ENCODE measurements around the gene ATE1. TPM values are rescaled to one million over a fixed set of nuclear protein-coding genes. Genes with fewer than 3 reads are reported as not detected.
A peak's percentile ranks its signal among the peaks of the same experiment; 100 is the strongest.

The ATE1 gene
- polyA plus RNA-seq, 1 donor: 23.4 TPM

DNA sequence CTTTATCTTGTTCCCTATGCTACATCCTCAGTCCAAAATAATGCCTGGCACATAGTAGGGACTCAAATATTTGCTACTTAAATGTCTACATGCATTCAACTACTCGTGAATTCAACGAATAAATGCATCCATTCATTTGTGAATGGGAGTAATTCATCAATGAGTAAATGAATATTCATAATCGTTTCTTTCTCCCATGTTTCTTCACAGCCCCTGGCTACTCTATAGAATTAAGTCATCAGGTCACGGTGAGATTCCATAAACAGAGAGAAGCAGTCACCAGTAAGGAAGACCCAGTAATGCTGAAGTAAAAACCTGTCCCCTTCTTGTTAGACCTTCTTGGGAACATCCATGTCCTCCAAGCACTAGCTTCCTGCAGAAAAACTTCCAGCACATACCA is 48.4 kb downstream of the ATE1 start:
- Histone ChIP-seq H3K27ac (ENCODE audit: low read length) (no peak overlapping the region), H3K36me3 (ENCODE audit: control insufficient read depth, insufficient read depth, low read length) (peaks cover 17% of the 10 kb centered on the region), H3K4me1 (ENCODE audit: control insufficient read depth, insufficient read depth, low read length) (no peaks in the 10 kb centered on the region), H3K9me3 (ENCODE audit: control insufficient read depth, low read depth, low read length) (no peaks in the 10 kb centered on the region), H3K4me3 (ENCODE audit: low read length) (no peak overlapping the region), H3K27me3 (ENCODE audit: control insufficient read depth, insufficient read depth, low read length) (no peaks in the 10 kb centered on the region)
- no peak for DNase-seq
- WGBS (ENCODE audit: insufficient coverage, low lambda C conversion rate): 92% methylated on average over 3 of the region's 4 CpGs

DNA sequence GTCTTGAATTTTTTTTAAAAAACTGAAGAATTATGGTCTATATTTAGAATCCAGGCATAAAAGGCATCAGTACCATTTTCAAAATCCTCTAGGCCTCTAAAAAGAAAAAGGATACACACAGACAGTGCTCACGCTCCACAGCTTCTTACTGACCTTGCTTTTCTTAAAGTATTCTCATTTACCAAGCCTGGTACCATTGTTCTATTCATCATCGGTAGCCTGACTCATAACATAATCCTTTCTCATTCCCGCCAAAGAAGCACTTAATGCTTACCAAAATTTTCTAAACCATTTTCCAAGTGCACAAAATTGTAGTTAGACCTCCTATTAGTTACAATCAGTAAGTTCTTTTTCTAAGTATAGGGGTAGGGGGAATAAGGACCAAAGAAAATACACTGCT is 54.6 kb downstream of the ATE1 start:
- no CpG with 5 or more reads among the region's 3 CpGs for WGBS (ENCODE audit: insufficient coverage, low lambda C conversion rate)
- H3K9me3 ChIP-seq (ENCODE audit: control insufficient read depth, low read depth, low read length): no peaks in the 10 kb centered on the region
- no peak for DNase-seq
- no peaks in the 10 kb centered on the region for H3K27me3 ChIP-seq (ENCODE audit: control insufficient read depth, insufficient read depth, low read length)
- no peak overlapping the region for H3K27ac ChIP-seq (ENCODE audit: low read length)
- H3K4me1 ChIP-seq (ENCODE audit: control insufficient read depth, insufficient read depth, low read length): no peaks in the 10 kb centered on the region
- H3K4me3 ChIP-seq (ENCODE audit: low read length): no peak overlapping the region
- peaks cover 11% of the 10 kb centered on the region for H3K36me3 ChIP-seq (ENCODE audit: control insufficient read depth, insufficient read depth, low read length)

GRCh38 chr10:121870413-121870812 is 57.4 kb downstream of the ATE1 start:
- Histone ChIP-seq H3K9me3 (ENCODE audit: control insufficient read depth, low read depth, low read length) (no peaks in the 10 kb centered on the region), H3K4me3 (ENCODE audit: low read length) (no peak overlapping the region), H3K4me1 (ENCODE audit: control insufficient read depth, insufficient read depth, low read length) (no peaks in the 10 kb centered on the region), H3K27ac (ENCODE audit: low read length) (no peak overlapping the region), H3K27me3 (ENCODE audit: control insufficient read depth, insufficient read depth, low read length) (no peaks in the 10 kb centered on the region), H3K36me3 (ENCODE audit: control insufficient read depth, insufficient read depth, low read length) (peaks cover 12% of the 10 kb centered on the region)
- 100% methylated on average over 1 of the region's 1 CpG for WGBS (ENCODE audit: insufficient coverage, low lambda C conversion rate)
- DNase-seq: no peak

DNA sequence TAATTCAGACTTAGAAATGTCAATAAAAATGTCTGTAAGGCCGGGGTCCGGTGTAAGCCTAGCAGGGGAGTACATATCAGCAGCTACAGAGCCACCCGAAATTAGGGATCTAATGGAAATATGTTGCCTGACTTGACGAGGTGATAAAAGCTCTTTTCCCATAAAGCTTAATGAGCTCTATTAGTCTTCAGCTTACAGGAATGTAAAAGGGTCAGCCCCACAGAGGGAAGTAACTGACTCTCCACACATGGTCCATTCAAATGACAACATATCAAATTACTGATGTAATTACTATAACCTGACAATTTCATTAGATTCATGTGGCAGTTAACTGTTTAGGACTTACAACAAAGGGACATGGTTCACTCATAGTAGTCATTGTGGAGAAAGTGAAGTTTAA is 62.3 kb downstream of the ATE1 start:
- no peak for DNase-seq
- Histone ChIP-seq H3K36me3 (ENCODE audit: control insufficient read depth, insufficient read depth, low read length) (peaks cover 20% of the 10 kb centered on the region), H3K4me3 (ENCODE audit: low read length) (no peak overlapping the region), H3K9me3 (ENCODE audit: control insufficient read depth, low read depth, low read length) (no peaks in the 10 kb centered on the region), H3K27ac (ENCODE audit: low read length) (no peak overlapping the region), H3K4me1 (ENCODE audit: control insufficient read depth, insufficient read depth, low read length) (no peaks in the 10 kb centered on the region), H3K27me3 (ENCODE audit: control insufficient read depth, insufficient read depth, low read length) (no peaks in the 10 kb centered on the region)
- no CpG with 5 or more reads among the region's 4 CpGs for WGBS (ENCODE audit: insufficient coverage, low lambda C conversion rate)

DNA sequence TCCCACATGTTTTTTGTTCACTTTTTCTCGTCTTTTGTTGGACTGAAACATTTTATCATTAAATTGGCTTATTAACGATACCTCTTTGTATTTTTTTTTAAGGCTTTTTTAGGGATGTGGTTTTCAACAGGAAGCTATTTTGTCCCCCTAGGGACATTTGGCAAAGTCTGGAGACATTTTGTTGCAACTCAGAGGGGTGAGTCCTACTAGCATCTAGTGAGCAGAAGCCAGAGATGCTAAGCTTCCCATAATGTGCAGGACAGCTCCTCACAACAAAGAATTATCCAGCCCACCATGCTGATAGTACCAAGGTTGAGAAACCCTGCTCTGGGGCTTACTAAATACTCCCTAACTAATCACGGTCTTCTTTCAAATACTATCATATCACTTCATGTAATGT is 63.2 kb downstream of the ATE1 start:
- H3K4me1 ChIP-seq (ENCODE audit: control insufficient read depth, insufficient read depth, low read length): no peaks in the 10 kb centered on the region
- peaks cover 20% of the 10 kb centered on the region for H3K36me3 ChIP-seq (ENCODE audit: control insufficient read depth, insufficient read depth, low read length)
- no peak overlapping the region for H3K27ac ChIP-seq (ENCODE audit: low read length)
- H3K4me3 ChIP-seq (ENCODE audit: low read length): no peak overlapping the region
- 100% methylated on average over 1 of the region's 3 CpGs for WGBS (ENCODE audit: insufficient coverage, low lambda C conversion rate)
- no peaks in the 10 kb centered on the region for H3K27me3 ChIP-seq (ENCODE audit: control insufficient read depth, insufficient read depth, low read length)
- DNase-seq: no peak
- no peaks in the 10 kb centered on the region for H3K9me3 ChIP-seq (ENCODE audit: control insufficient read depth, low read depth, low read length)

DNA sequence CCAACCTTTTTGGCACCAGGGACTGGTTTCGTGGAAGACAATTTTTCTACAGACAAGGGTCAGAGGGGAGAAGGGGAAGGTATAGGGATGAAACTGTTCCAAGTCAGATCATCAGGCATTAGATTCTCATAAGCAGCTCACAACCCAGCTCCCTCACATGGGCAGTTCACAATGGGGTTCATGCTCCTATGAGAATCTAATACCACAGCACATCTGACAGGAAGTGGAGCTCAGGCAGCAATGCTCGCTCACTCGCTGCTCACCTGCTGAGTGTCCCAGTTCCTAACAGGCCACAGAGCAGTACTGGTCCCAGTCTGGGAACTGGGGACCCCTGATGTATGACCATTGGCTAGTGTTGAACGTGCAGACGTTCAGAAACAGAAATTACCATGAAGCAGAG is 63.7 kb downstream of the ATE1 start:
- DNase-seq: no peak
- 100% methylated on average over 1 of the region's 5 CpGs for WGBS (ENCODE audit: insufficient coverage, low lambda C conversion rate)
- Histone ChIP-seq H3K4me1 (ENCODE audit: control insufficient read depth, insufficient read depth, low read length) (no peaks in the 10 kb centered on the region), H3K27ac (ENCODE audit: low read length) (no peak overlapping the region), H3K9me3 (ENCODE audit: control insufficient read depth, low read depth, low read length) (no peaks in the 10 kb centered on the region), H3K4me3 (ENCODE audit: low read length) (no peak overlapping the region), H3K27me3 (ENCODE audit: control insufficient read depth, insufficient read depth, low read length) (no peaks in the 10 kb centered on the region), H3K36me3 (ENCODE audit: control insufficient read depth, insufficient read depth, low read length) (peaks cover 20% of the 10 kb centered on the region)

GRCh38 chr10:121862649-121863048 is 65.2 kb downstream of the ATE1 start:
- Histone ChIP-seq H3K27ac (ENCODE audit: low read length) (no peak overlapping the region), H3K4me3 (ENCODE audit: low read length) (no peak overlapping the region), H3K27me3 (ENCODE audit: control insufficient read depth, insufficient read depth, low read length) (no peaks in the 10 kb centered on the region), H3K36me3 (ENCODE audit: control insufficient read depth, insufficient read depth, low read length) (peaks cover 15% of the 10 kb centered on the region), H3K9me3 (ENCODE audit: control insufficient read depth, low read depth, low read length) (no peaks in the 10 kb centered on the region), H3K4me1 (ENCODE audit: control insufficient read depth, insufficient read depth, low read length) (no peaks in the 10 kb centered on the region)
- 100% methylated on average over 1 of the region's 4 CpGs for WGBS (ENCODE audit: insufficient coverage, low lambda C conversion rate)
- no peak for DNase-seq

- no peaks in the 10 kb centered on the region for H3K27me3 ChIP-seq (ENCODE audit: control insufficient read depth, insufficient read depth, low read length)
- peaks cover 17% of the 10 kb centered on the region for H3K36me3 ChIP-seq (ENCODE audit: control insufficient read depth, insufficient read depth, low read length)
- H3K4me3 ChIP-seq (ENCODE audit: low read length): no peak overlapping the region
- no peaks in the 10 kb centered on the region for H3K4me1 ChIP-seq (ENCODE audit: control insufficient read depth, insufficient read depth, low read length)
- WGBS (ENCODE audit: insufficient coverage, low lambda C conversion rate): 94% methylated on average over 3 of the region's 7 CpGs
- H3K9me3 ChIP-seq (ENCODE audit: control insufficient read depth, low read depth, low read length): no peaks in the 10 kb centered on the region
- DNase-seq: no peak
- H3K27ac ChIP-seq (ENCODE audit: low read length): no peak overlapping the region
These were observed 65.8 kb downstream of the ATE1 start for GRCh38 chr10:121862042-121862441.

- Histone ChIP-seq H3K4me1 (ENCODE audit: control insufficient read depth, insufficient read depth, low read length) (no peaks in the 10 kb centered on the region), H3K27me3 (ENCODE audit: control insufficient read depth, insufficient read depth, low read length) (no peaks in the 10 kb centered on the region), H3K4me3 (ENCODE audit: low read length) (no peak overlapping the region), H3K9me3 (ENCODE audit: control insufficient read depth, low read depth, low read length) (no peaks in the 10 kb centered on the region), H3K27ac (ENCODE audit: low read length) (no peak overlapping the region), H3K36me3 (ENCODE audit: control insufficient read depth, insufficient read depth, low read length) (peaks cover 16% of the 10 kb centered on the region)
- no peak for DNase-seq
- WGBS (ENCODE audit: insufficient coverage, low lambda C conversion rate): no CpG with 5 or more reads among the region's 3 CpGs
These were observed 67.0 kb downstream of the ATE1 start for GRCh38 chr10:121860810-121861209.

- DNase-seq: peak in 1 of 2 donors; percentile 30
- Histone ChIP-seq H3K27ac (ENCODE audit: low read length) (no peak overlapping the region), H3K4me1 (ENCODE audit: control insufficient read depth, insufficient read depth, low read length) (no peaks in the 10 kb centered on the region), H3K27me3 (ENCODE audit: control insufficient read depth, insufficient read depth, low read length) (no peaks in the 10 kb centered on the region), H3K36me3 (ENCODE audit: control insufficient read depth, insufficient read depth, low read length) (peaks cover 19% of the 10 kb centered on the region), H3K9me3 (ENCODE audit: control insufficient read depth, low read depth, low read length) (no peaks in the 10 kb centered on the region), H3K4me3 (ENCODE audit: low read length) (no peak overlapping the region)
- WGBS (ENCODE audit: insufficient coverage, low lambda C conversion rate): 40% methylated on average over 2 of the region's 4 CpGs
These were observed 72.9 kb downstream of the ATE1 start for GRCh38 chr10:121854809-121855445.

- no peak for DNase-seq
- Histone ChIP-seq H3K4me1 (ENCODE audit: control insufficient read depth, insufficient read depth, low read length) (no peaks in the 10 kb centered on the region), H3K36me3 (ENCODE audit: control insufficient read depth, insufficient read depth, low read length) (peaks cover 22% of the 10 kb centered on the region), H3K9me3 (ENCODE audit: control insufficient read depth, low read depth, low read length) (no peaks in the 10 kb centered on the region), H3K4me3 (ENCODE audit: low read length) (no peak overlapping the region), H3K27me3 (ENCODE audit: control insufficient read depth, insufficient read depth, low read length) (no peaks in the 10 kb centered on the region), H3K27ac (ENCODE audit: low read length) (no peak overlapping the region)
These were observed 73.9 kb downstream of the ATE1 start for GRCh38 chr10:121853950-121854349.

Measured in large intestine (tissue), 3 donors.